ENCODE results near the gene RBM18.

DNA sequence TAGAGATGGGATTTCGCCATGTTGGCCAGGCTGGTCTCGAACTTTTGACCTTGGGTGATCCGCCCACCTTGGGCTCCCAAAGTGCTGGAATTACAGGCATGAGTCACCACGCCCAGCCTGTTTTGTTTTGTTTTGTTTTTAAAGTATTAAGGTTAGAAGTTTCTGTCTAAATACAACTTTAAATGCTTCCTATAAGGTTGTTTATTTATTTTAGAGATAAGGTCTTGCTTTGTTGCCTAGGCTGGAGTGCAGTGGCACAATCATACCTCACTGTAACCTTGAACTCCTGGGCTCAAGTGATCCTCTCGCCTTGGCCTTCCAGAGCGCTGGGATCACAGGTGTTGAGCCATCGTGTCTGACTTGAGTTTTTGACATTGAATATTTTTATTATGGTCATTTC lies 11.5 kb upstream of the RBM18 start:
- TF ChIP-seq EZH2 (IDR thresholded peaks at IDR 0.05; ENCODE audit: insufficient read depth, poor library complexity, severe bottlenecking) (no peak), EZH2phosphoT487 (IDR thresholded peaks at IDR 0.05; ENCODE audit: insufficient read depth, low read depth) (no peak)

All from GM23248 (cell line).